Measurements from ENCODE around the gene ZNF469.

- no peak for TF ChIP-seq JUN (IDR thresholded peaks at IDR 0.05; ENCODE audit: borderline replicate concordance, insufficient read depth, insufficient read length, low read depth)
- TF ChIP-seq POLR2A (IDR thresholded peaks at IDR 0.05; ENCODE audit: low read depth, low read length) = no peak
- TF ChIP-seq EZH2 (IDR thresholded peaks at IDR 0.05; ENCODE audit: borderline replicate concordance, low read depth, low read length, severe bottlenecking) = no peak
- no peak for TF ChIP-seq CTCF (IDR thresholded peaks at IDR 0.05; ENCODE audit: extremely low read depth in 1 of 2, insufficient read depth in 1 of 2, low read depth in 1 of 2, low read length in 2 of 2)
These were observed 37.6 kb upstream of the ZNF469 start for GRCh38 chr16:88345031-88345720.
